ENCODE results near the gene MS4A5. TPM values are rescaled to one million over a fixed set of nuclear protein-coding genes. Genes with fewer than 3 reads are reported as not detected.

Gene MS4A5
- total RNA-seq, 1 experiment from 2014 or later: not detected

GRCh38 chr11:60396382-60396781, 33.0 kb upstream of the MS4A5 start, which contains the start of gene MS4A14:
Gene MS4A14 (plus strand): TSS chr11:60396459. CDS start chr11:60396579, 120 bp downstream.
- no peaks in the 10 kb centered on the region for H3K27me3 ChIP-seq (ENCODE audit: insufficient read depth, low read length)
- no peak within 1 kb of the TSS for H4K5ac ChIP-seq (ENCODE audit: insufficient read length, low read depth, low read length)
- no peak within 1 kb of the TSS for H3K18ac ChIP-seq (ENCODE audit: insufficient read length, low read depth, low read length)
- H3K56ac ChIP-seq (ENCODE audit: insufficient read length, low read depth, low read length): no peak within 1 kb of the TSS
- TF ChIP-seq CTCF (conservative IDR thresholded peaks at IDR 0.05): no peak
- H3K9me3 ChIP-seq (ENCODE audit: control insufficient read depth, low read depth, low read length): no peaks in the 10 kb centered on the region
- WGBS (ENCODE audit: extremely low coverage, insufficient read length, low lambda C conversion rate): no CpG with 5 or more reads among the region's 3 CpGs
- no peak within 1 kb of the TSS for H2BK12ac ChIP-seq (ENCODE audit: insufficient read length, low read depth, low read length)
- no peaks in the 10 kb centered on the region for H3K4me1 ChIP-seq (ENCODE audit: insufficient read depth, low read length)
- no peaks in the 10 kb centered on the region for H3K79me1 ChIP-seq (ENCODE audit: insufficient read depth, low read depth, low read length, poor library complexity, severe bottlenecking)
- Mint-ChIP-seq H3K27ac (0 out of 7 replicates have a peak within 1 kb of the TSS, but pooled peaks of 1 of the 3 experiments have one; percentile 78), H3K9me3 (peaks cover 2% of the 10 kb centered on the region in 2 experiments; a peak in 3 of 5 replicates), H3K4me1 (peaks cover 2 to 11% of the 10 kb centered on the region in 2 experiments; a peak in 2 of 4 replicates), H3K27me3 (ENCODE audit: low read depth) (no peaks in the 10 kb centered on the region), H3K36me3 (ENCODE audit: insufficient read depth in 1 of 3, low read depth in 3 of 3) (peaks cover 0 to 2% (median 2%) of the 10 kb centered on the region in 3 experiments; a peak in 1 of 7 replicates), H3K4me3 (no peak within 1 kb of the TSS)
- no peaks in the 10 kb centered on the region for H3K79me2 ChIP-seq (ENCODE audit: insufficient read depth, low read length)
- H3K23ac ChIP-seq (ENCODE audit: insufficient read length, low read depth, low read length): no peak within 1 kb of the TSS
- no peak within 1 kb of the TSS for H3K4ac ChIP-seq (ENCODE audit: low read depth, low read length)
- H4K8ac ChIP-seq (replicated peaks; ENCODE audit: insufficient read length, low read depth, low read length): no peak within 1 kb of the TSS
- no peak within 1 kb of the TSS for H2BK120ac ChIP-seq (ENCODE audit: low read depth, low read length, poor library complexity, severe bottlenecking)
- H2AFZ ChIP-seq (ENCODE audit: low read length): no peak within 1 kb of the TSS
- no peak within 1 kb of the TSS for H3K4me2 ChIP-seq (ENCODE audit: insufficient read depth, insufficient read length, low read length)
- H3T11ph ChIP-seq (ENCODE audit: low read length): no peak within 1 kb of the TSS
- no peaks in the 10 kb centered on the region for H4K20me1 ChIP-seq (ENCODE audit: control insufficient read depth, insufficient read depth, insufficient read length)
- H2BK15ac ChIP-seq (ENCODE audit: low read depth, low read length): no peak within 1 kb of the TSS
- no peak within 1 kb of the TSS for H4K91ac ChIP-seq (ENCODE audit: insufficient read length, low read depth, low read length)
- no peak for DNase-seq
- H2BK5ac ChIP-seq (ENCODE audit: insufficient read length, low read length): no peak within 1 kb of the TSS
- H2BK20ac ChIP-seq (ENCODE audit: low read depth, low read length, poor library complexity, severe bottlenecking): no peak within 1 kb of the TSS
- H3K23me2 ChIP-seq (ENCODE audit: insufficient read length, low read depth, low read length, poor library complexity, severe bottlenecking): no peaks in the 10 kb centered on the region
- H3K14ac ChIP-seq (ENCODE audit: insufficient read depth, low read length): no peak within 1 kb of the TSS
- no peak within 1 kb of the TSS for H3K9ac ChIP-seq (ENCODE audit: extremely low read depth, insufficient read length, low read length)
- H3K27ac ChIP-seq (ENCODE audit: insufficient read length, low read depth, low read length): no peak within 1 kb of the TSS
- H2AK5ac ChIP-seq (ENCODE audit: insufficient read length, low read length): no peak within 1 kb of the TSS

All from H9 (cell line).